ENCODE results near the gene TRABD.

The TRABD gene

DNA sequence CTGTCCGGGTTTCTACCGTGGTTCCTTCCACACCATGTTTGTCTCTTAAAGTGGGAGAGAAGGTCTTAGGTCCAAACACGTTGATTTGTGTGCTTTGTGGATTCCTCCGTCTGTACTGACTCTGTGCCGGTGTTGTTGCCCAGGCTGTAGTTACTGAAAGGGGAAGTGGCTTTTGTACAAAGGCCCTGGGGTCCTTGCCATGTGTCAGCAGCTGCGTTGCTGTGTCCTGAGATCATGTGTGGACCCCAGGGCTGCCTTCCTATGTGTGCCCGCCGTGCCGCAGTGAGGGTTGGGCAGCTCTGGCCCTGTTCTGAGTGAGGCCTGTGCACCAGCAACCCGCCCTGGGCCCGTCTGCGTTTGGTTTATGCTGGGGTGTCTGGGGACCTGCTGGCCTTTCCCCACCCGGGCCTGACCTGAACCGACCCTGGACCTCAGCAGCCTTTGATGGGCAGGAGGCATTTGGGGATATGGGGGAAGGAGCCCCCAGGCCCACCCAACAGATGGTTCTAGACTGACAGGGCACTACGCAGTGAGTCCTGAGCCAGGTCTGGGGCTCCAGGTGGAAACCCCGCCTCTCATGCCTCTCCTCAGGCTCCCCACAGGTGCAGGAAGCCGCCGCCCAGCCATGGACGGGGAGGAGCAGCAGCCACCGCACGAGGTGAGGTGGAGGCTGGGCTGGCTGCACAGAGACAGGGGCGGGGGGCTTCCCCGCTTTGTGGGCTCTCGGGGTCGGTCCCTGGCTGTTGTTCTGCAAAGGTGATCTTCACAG is 6.9 kb downstream of the TRABD start:
- peak overlapping the region; percentile 84 for H3K27ac ChIP-seq (ENCODE audit: low read length)
- ATAC-seq (ENCODE audit: insufficient read depth, low read depth) (no peak), DNase-seq (no peak)
- no peak overlapping the region for H3K4me3 ChIP-seq (ENCODE audit: low read depth in 1 of 2, low read length in 2 of 2)
- H2AFZ ChIP-seq (ENCODE audit: low read depth, low read length), result no peak overlapping the region
- peaks cover 80% of the 10 kb centered on the region for H4K20me1 ChIP-seq (ENCODE audit: insufficient read depth, low read length)
- peaks cover 52% of the 10 kb centered on the region for H3K4me1 ChIP-seq (ENCODE audit: insufficient read depth, low read length)
- H3K79me2 ChIP-seq (ENCODE audit: insufficient read depth, low read length), result peaks cover 64% of the 10 kb centered on the region
- no peak for TF ChIP-seq CTCF (IDR thresholded peaks at IDR 0.05; ENCODE audit: borderline replicate concordance, extremely low read depth, low read length, poor library complexity, severe bottlenecking)
- no peak for TF ChIP-seq EZH2 (IDR thresholded peaks at IDR 0.05; ENCODE audit: borderline replicate concordance, low read depth, low read length, severe bottlenecking)
- H3K9ac ChIP-seq (ENCODE audit: low read depth, low read length), result peak overlapping the region; percentile 27
- peaks cover 74% of the 10 kb centered on the region for H3K36me3 ChIP-seq (ENCODE audit: insufficient read depth, low read length)
- H3K4me2 ChIP-seq (ENCODE audit: insufficient read depth, low read length), result 0 out of 2 replicates have a peak overlapping the region, but pooled peaks have one; percentile 41
- no peaks in the 10 kb centered on the region for H3K9me3 ChIP-seq (ENCODE audit: insufficient read depth, low read length, severe bottlenecking)
- no peaks in the 10 kb centered on the region for H3K27me3 ChIP-seq (ENCODE audit: insufficient read depth, low read length, poor library complexity)

DNA sequence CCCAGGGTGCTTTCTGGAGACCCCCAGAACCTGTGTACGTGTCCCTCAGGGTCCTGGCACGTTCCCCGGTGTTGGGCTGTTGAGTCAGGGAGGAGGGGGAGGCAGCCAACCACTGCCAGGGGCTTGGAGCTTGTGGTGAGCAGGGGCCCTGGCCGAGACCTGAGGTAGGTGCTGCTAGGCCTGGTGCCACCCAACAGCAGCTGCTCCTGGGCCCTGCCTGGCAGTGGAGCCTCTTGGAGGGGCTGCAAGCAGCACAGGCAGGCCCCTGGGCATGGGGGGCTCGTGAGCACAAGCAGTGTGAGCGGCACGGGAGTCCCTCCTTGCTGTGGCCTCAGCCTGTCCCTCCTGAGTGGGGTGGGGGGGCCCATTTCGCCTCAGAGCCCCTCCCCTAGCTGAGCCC is 7.9 kb downstream of the TRABD start:
- H3K9ac ChIP-seq (ENCODE audit: low read depth, low read length), result no peak overlapping the region
- no peak for ATAC-seq (ENCODE audit: insufficient read depth, low read depth)
- no peak overlapping the region for H2AFZ ChIP-seq (ENCODE audit: low read depth, low read length)
- no peak overlapping the region for H3K4me3 ChIP-seq (ENCODE audit: low read depth in 1 of 2, low read length in 2 of 2)
- no peak overlapping the region for H3K4me2 ChIP-seq (ENCODE audit: insufficient read depth, low read length)
- peaks cover 43% of the 10 kb centered on the region for H3K4me1 ChIP-seq (ENCODE audit: insufficient read depth, low read length)
- no peak for DNase-seq
- no peaks in the 10 kb centered on the region for H3K27me3 ChIP-seq (ENCODE audit: insufficient read depth, low read length, poor library complexity)
- peak overlapping the region; percentile 40 for H3K27ac ChIP-seq (ENCODE audit: low read length)
- H4K20me1 ChIP-seq (ENCODE audit: insufficient read depth, low read length), result peaks cover 77% of the 10 kb centered on the region
- peaks cover 54% of the 10 kb centered on the region for H3K79me2 ChIP-seq (ENCODE audit: insufficient read depth, low read length)
- no peaks in the 10 kb centered on the region for H3K9me3 ChIP-seq (ENCODE audit: insufficient read depth, low read length, severe bottlenecking)
- TF ChIP-seq EZH2 (IDR thresholded peaks at IDR 0.05; ENCODE audit: borderline replicate concordance, low read depth, low read length, severe bottlenecking) (no peak), CTCF (IDR thresholded peaks at IDR 0.05; ENCODE audit: borderline replicate concordance, extremely low read depth, low read length, poor library complexity, severe bottlenecking) (no peak)
- H3K36me3 ChIP-seq (ENCODE audit: insufficient read depth, low read length), result peaks cover 73% of the 10 kb centered on the region

GRCh38 chr22:50194037-50194805 is 8.5 kb downstream of the TRABD start:
- ATAC-seq (ENCODE audit: insufficient read depth, low read depth) (no peak), DNase-seq (no peak)
- peaks cover 48% of the 10 kb centered on the region for H3K79me2 ChIP-seq (ENCODE audit: insufficient read depth, low read length)
- H3K27ac ChIP-seq (ENCODE audit: low read length), result no peak overlapping the region
- H3K4me3 ChIP-seq (ENCODE audit: low read depth in 1 of 2, low read length in 2 of 2), result no peak overlapping the region
- no peak overlapping the region for H3K4me2 ChIP-seq (ENCODE audit: insufficient read depth, low read length)
- H3K27me3 ChIP-seq (ENCODE audit: insufficient read depth, low read length, poor library complexity), result no peaks in the 10 kb centered on the region
- peaks cover 74% of the 10 kb centered on the region for H4K20me1 ChIP-seq (ENCODE audit: insufficient read depth, low read length)
- TF ChIP-seq EZH2 (IDR thresholded peaks at IDR 0.05; ENCODE audit: borderline replicate concordance, low read depth, low read length, severe bottlenecking) (no peak), CTCF (IDR thresholded peaks at IDR 0.05; ENCODE audit: borderline replicate concordance, extremely low read depth, low read length, poor library complexity, severe bottlenecking) (no peak)
- H3K9ac ChIP-seq (ENCODE audit: low read depth, low read length), result no peak overlapping the region
- H3K4me1 ChIP-seq (ENCODE audit: insufficient read depth, low read length), result peaks cover 39% of the 10 kb centered on the region
- no peak overlapping the region for H2AFZ ChIP-seq (ENCODE audit: low read depth, low read length)
- no peaks in the 10 kb centered on the region for H3K9me3 ChIP-seq (ENCODE audit: insufficient read depth, low read length, severe bottlenecking)
- peaks cover 70% of the 10 kb centered on the region for H3K36me3 ChIP-seq (ENCODE audit: insufficient read depth, low read length)
